Sigmoid colon (tissue), 7 donors: ENCODE measurements around the gene GRK6. TPM values are rescaled to one million over a fixed set of nuclear protein-coding genes. Genes with fewer than 3 reads are reported as not detected.

Source experiments
- DNase-seq: peaks from one replicate; pipeline ENCODE4 v3.0.0-alpha.2; 2019
- H3K27ac ChIP-seq, 4 donors: fragments of 200-600 bp; sonication (generic); one replicate each; pipeline ENCODE4 v1.5.1; 2016 to 2019; ENCODE audit warnings: mild to moderate bottlenecking in 1 of 4
- H3K27me3 ChIP-seq, 3 donors: fragments of 200-600 bp; sonication (generic); one replicate each; pipeline ENCODE4 v1.5.1; 2019; ENCODE audit warnings: mild to moderate bottlenecking in 1 of 3
- H3K36me3 ChIP-seq, 4 donors: fragments of 200-600 bp; sonication (generic); one replicate each; pipeline ENCODE4 v1.5.1; 2016 to 2019
- H3K4me1 ChIP-seq, 4 donors: fragments of 200-600 bp; sonication (generic); one replicate each; pipeline ENCODE4 v1.5.1; 2017 to 2019
- H3K4me3 ChIP-seq, 4 donors: fragments of 200-600 bp; sonication (generic); one replicate each; pipeline ENCODE4 v1.5.1; 2017 to 2019; ENCODE audit warnings: mild to moderate bottlenecking in 2 of 4, moderate library complexity in 1 of 4
- H3K9me3 ChIP-seq, 4 donors: fragments of 200-600 bp in 3 of 4; sonication (generic) in 3 of 4; one replicate each; pipeline versions ENCODE4 v1.5.1 to v1.6.1; 2013 to 2019
- EP300 ChIP-seq, 4 donors: sonication (generic); formaldehyde crosslinking; IDR thresholded peaks; one replicate each; pipeline ENCODE4 v1.6.1; 2017; ENCODE audit warnings: antibody characterized with exemption in 4 of 4
- POLR2A ChIP-seq, 2 donors: fragments of 450-650 bp; IDR thresholded peaks; one replicate each; pipeline ENCODE4 v1.6.1; 2016; ENCODE audit warnings: antibody characterized with exemption in 2 of 2, mild to moderate bottlenecking in 2 of 2, moderate library complexity in 2 of 2
- POLR2AphosphoS5 ChIP-seq, 4 donors: sonication (generic); formaldehyde crosslinking; IDR thresholded peaks; one replicate each; pipeline ENCODE4 v1.6.1; 2017; ENCODE audit warnings: antibody characterized with exemption in 4 of 4
- WGBS, 2 donors: extraction: QIAGEN DNeasy Blood & Tissue Kit; methylation state at CpG; one replicate each; pipeline ENCODE4 v1.1.7; 2013; 5-methylcytosine and 5-hydroxymethylcytosine counted together
- intact Hi-C: fragments of 100-400 bp; cut with DNase I; formaldehyde crosslinking; loops from one replicate; pipeline ENCODE4 v1.15.1; 2023
- polyA plus RNA-seq, 3 donors: library from polyadenylated mRNA; stranded (reverse); fragments of 200-250 nt; gene quantifications; one replicate each; pipeline ENCODE4 v1.2.3, GENCODE V29; 2013
- total RNA-seq, 4 donors: library from RNA; depleted of rRNA; stranded (reverse); fragments of >200 nt; gene quantifications; one replicate each; pipeline ENCODE4 v1.1.0, GENCODE V29; 2016
- TF ChIP-seq, protein P1 (sequence below), 4 experiments: fragments of 450-650 bp in 3 of 4; fragments of 200-600 bp in 1 of 4; IDR thresholded peaks; one replicate each; pipeline ENCODE4 v1.5.1; 2016 to 2019; ENCODE audit warnings: antibody characterized with exemption in 4 of 4, mild to moderate bottlenecking in 3 of 4, moderate library complexity in 2 of 4
- donor health status: healthy with polysubstance abuse.
- donor health status: Bipolar disorder and iron deficiency.
- donor health status: healthy.

Gene GRK6
- total and polyA plus RNA-seq, 7 donors, result 16.5 to 47.9 (median 21.9) TPM

GRCh38 chr5:177434942-177435738 lies 8.7 kb downstream of the GRK6 start:
- peaks cover 25 to 78% (median 56%) of the 10 kb centered on the region in 4 donors for H3K36me3 ChIP-seq
- TF ChIP-seq, protein P1, sequence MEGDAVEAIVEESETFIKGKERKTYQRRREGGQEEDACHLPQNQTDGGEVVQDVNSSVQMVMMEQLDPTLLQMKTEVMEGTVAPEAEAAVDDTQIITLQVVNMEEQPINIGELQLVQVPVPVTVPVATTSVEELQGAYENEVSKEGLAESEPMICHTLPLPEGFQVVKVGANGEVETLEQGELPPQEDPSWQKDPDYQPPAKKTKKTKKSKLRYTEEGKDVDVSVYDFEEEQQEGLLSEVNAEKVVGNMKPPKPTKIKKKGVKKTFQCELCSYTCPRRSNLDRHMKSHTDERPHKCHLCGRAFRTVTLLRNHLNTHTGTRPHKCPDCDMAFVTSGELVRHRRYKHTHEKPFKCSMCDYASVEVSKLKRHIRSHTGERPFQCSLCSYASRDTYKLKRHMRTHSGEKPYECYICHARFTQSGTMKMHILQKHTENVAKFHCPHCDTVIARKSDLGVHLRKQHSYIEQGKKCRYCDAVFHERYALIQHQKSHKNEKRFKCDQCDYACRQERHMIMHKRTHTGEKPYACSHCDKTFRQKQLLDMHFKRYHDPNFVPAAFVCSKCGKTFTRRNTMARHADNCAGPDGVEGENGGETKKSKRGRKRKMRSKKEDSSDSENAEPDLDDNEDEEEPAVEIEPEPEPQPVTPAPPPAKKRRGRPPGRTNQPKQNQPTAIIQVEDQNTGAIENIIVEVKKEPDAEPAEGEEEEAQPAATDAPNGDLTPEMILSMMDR (IDR thresholded peaks at IDR 0.05), result no peak
- no peak for TF ChIP-seq POLR2A (IDR thresholded peaks at IDR 0.05)
- no peak for TF ChIP-seq EP300 (IDR thresholded peaks at IDR 0.05)
- no peak for TF ChIP-seq POLR2AphosphoS5 (IDR thresholded peaks at IDR 0.05)
- no peak for DNase-seq

GRCh38 chr5:177435847-177436536 lies 9.5 kb downstream of the GRK6 start:
- DNase-seq, result no peak
- intact Hi-C loops, result no loop called here
- no peak overlapping the region for H3K27ac ChIP-seq
- H3K36me3 ChIP-seq, result peaks cover 28 to 80% (median 52%) of the 10 kb centered on the region in 4 donors
- H3K27me3 ChIP-seq, result no peaks in the 10 kb centered on the region
- WGBS, 2 donors, result 94 to 97% methylated on average over 37 of the region's 37 CpGs
- H3K9me3 ChIP-seq, result no peaks in the 10 kb centered on the region
- H3K4me1 ChIP-seq, result peaks cover 0 to 17% (median 6%) of the 10 kb centered on the region in 4 donors
- TF ChIP-seq EP300 (IDR thresholded peaks at IDR 0.05) (no peak), POLR2AphosphoS5 (IDR thresholded peaks at IDR 0.05) (no peak)
- H3K4me3 ChIP-seq, result no peak overlapping the region

More at GRCh38 chr5:177434942-177435738, 8.7 kb downstream of the GRK6 start:
- Histone ChIP-seq H3K4me3 (no peak overlapping the region), H3K27ac (no peak overlapping the region), H3K9me3 (no peaks in the 10 kb centered on the region), H3K4me1 (peaks cover 0 to 17% (median 6%) of the 10 kb centered on the region in 4 donors), H3K27me3 (no peaks in the 10 kb centered on the region)
- 92% methylated on average over 20 of the region's 20 CpGs for WGBS, 2 donors
- intact Hi-C loops, result no loop called here

DNA sequence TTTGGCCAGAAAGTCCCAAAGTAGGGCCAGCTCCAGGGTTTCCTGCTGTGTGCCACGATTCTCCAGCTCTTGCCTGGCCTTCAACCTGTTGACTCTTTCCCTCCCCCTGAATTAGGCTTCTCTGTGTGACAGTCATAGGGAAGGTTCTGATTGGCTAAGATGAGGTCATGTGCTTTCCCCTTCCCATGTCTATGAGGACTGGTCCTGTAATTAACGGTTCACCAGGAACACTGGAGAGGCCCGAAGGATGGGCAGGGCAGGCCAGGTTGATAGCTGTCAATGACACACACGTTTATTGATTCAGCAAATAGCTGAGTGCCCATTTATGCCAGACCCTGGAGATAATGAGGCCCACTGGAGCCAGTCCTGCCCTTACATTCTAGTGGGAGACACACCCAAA lies 11.1 kb downstream of the GRK6 start:
- Histone ChIP-seq H3K4me3 (no peak overlapping the region), H3K36me3 (peaks cover 36 to 80% (median 45%) of the 10 kb centered on the region in 4 donors), H3K9me3 (no peaks in the 10 kb centered on the region), H3K27ac (no peak overlapping the region), H3K4me1 (peaks cover 0 to 2% (median under 1%) of the 10 kb centered on the region in 4 donors), H3K27me3 (no peaks in the 10 kb centered on the region)
- intact Hi-C loops, result no loop called here
- DNase-seq, result no peak
- TF ChIP-seq, protein P1 (IDR thresholded peaks at IDR 0.05), result no peak
- 46 to 78% methylated on average over 4 of the region's 4 CpGs for WGBS, 2 donors

DNA sequence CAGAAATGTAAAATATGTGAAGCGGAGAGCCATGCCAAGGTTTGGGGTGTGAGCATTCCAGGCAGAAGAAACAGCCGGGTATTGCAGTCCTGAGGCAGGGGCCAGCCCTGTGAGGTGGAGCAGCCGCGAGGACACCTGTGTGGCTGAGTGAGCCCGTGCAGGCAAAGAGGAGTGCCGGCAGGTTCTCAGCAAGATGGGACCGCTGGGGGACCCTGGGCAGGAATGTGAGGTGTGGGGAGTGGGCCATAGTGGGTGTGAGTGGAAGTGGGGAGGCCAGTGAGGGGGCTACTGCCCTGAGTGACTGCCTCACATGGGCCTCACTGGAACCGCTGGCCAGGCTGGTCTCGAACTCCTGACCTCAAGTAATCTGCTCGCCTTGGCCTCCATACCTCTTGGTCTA lies 12.0 kb downstream of the GRK6 start:
- Histone ChIP-seq H3K36me3 (peaks cover 29 to 74% (median 36%) of the 10 kb centered on the region in 4 donors), H3K27ac (no peak overlapping the region), H3K27me3 (no peaks in the 10 kb centered on the region), H3K4me1 (no peaks in the 10 kb centered on the region), H3K9me3 (no peaks in the 10 kb centered on the region), H3K4me3 (no peak overlapping the region)
- DNase-seq, result no peak
- 95 to 96% methylated on average over 10 of the region's 10 CpGs for WGBS, 2 donors
- intact Hi-C loops, result no loop called here
- TF ChIP-seq POLR2A (IDR thresholded peaks at IDR 0.05) (no peak), POLR2AphosphoS5 (IDR thresholded peaks at IDR 0.05) (no peak), EP300 (IDR thresholded peaks at IDR 0.05) (no peak)
- TF ChIP-seq, protein P1 (IDR thresholded peaks at IDR 0.05), result no peak

GRCh38 chr5:177439518-177440053 lies 13.1 kb downstream of the GRK6 start:
- peaks cover 19 to 63% (median 25%) of the 10 kb centered on the region in 4 donors for H3K36me3 ChIP-seq
- no peak for DNase-seq
- H3K27me3 ChIP-seq, result no peaks in the 10 kb centered on the region
- H3K27ac ChIP-seq, result no peak overlapping the region
- no peak for TF ChIP-seq EP300 (IDR thresholded peaks at IDR 0.05)
- TF ChIP-seq, protein P1 (IDR thresholded peaks at IDR 0.05), result no peak
- TF ChIP-seq POLR2A (IDR thresholded peaks at IDR 0.05), result no peak
- no peak for TF ChIP-seq POLR2AphosphoS5 (IDR thresholded peaks at IDR 0.05)
- WGBS, 2 donors, result 97% methylated on average over 4 of the region's 4 CpGs
- intact Hi-C loops, result no loop called here
- H3K4me3 ChIP-seq, result no peak overlapping the region
- H3K9me3 ChIP-seq, result no peaks in the 10 kb centered on the region
- H3K4me1 ChIP-seq, result no peaks in the 10 kb centered on the region
